Activated CD4-positive, CD25-positive, alpha-beta regulatory T cell treated with anti-CD3 and anti-CD28 coated beads, Interleukin-2, amount 50 U/mL, for 16 hours (primary cell): ENCODE results near the gene KIAA0232.
"Not testable (repeated sequence)": the region's sequence is repeated elsewhere in the genome, so short reads cannot be mapped to it uniquely, and the experiment has no call there.

ENCODE experiments used
- DNase-seq: peaks from one replicate; pipeline ENCODE4 v3.0.0-alpha.2; 2020; ENCODE audit warnings: low read depth, low spot score

KIAA0232 gene

DNA sequence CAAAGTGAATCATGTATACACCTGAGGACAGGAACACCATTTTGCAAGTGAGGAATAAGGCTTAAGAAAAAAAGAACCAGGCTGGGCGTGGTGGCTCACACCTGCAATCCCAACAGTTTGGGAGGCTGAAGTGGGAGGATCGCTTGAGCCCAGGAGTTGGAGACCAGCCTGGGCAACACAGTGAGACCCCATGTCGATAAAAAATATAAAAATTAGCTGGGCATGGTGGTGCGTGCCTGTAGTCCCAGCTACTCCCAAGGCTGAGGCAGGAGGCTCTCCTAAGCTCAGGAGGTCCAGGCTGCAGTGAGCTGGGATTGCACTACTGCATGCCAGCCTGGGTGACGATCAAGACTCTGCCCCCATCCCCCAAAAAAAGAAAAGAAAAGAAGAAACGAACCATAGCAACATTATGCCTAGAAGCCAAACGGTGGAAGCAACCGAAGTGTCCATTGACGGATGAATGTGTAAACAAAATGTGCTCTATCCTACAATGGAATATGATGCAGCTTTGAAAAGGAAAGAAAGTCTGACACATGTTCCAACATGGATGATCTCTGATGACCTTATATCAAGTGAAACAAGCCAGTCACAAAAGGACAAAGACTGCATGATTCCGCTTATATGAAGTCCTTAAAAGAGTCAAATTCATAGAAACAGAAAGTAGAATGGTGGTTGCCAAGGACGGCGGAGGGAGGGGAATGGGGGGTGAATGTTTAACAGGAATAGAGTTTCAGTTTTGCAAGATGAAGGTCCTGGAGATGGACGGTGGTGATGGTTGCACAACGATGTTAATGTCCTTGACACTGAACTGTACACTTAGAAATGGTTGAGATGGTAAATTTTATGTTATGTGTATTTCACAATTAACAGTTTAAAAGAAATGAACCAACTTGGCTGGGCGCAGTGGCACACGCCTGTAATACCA is 8.6 kb upstream of the KIAA0232 start:
- DNase-seq, result no peak

DNA sequence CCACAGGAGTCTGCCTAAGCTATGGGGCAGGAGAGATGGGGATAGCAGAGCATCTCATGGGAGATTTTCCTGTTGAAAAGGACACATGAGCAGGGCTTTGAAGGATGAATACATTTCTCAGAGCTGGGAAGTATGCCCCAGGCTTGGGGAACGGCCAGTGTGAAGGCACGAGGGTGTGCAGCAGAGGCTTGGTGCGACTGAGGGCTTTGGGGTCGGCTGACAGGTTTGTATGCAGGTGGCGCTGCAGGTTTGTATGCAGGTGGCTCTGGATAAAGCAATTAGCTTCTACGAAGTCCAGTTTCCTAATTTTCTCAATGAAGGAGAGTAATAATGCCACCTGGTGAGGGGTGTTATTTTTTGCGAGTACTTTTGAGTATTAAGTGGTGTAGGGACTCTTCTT is 6.8 kb upstream of the KIAA0232 start:
- DNase-seq, result no peak

DNA sequence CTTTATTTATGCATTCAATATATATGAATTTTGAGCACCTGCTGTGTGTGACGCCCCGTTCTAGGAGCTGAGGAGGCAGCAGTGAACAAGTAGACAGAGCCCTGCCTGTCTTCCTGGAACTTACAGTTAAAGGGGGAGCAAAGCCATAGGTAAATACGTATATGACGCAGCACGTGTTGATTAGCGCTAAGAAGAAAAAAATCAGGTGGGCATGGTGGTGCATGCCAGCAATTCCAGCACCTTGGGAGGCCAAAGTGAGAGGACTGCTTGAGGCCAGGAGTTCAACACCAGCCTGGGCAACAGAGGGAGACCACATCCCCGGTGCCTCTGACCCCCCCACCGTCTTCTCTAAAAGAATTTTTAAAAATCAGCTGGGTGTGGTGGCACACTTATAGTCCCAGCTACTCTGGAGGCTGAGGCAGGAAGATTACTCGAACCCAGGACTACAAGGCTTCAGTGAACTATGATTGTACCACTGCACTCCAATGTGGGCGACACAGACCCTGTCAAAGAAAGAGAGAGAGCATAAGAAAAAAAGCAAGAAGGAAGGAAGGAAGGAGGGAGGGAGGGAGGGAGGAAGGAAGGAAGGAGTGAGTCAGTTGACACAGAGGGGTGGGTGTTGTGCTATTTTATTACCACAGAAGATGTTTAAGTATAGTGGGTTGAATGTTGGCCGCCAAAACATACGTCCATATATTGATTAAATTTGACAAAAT is 5.4 kb upstream of the KIAA0232 start:
- no peak for DNase-seq

DNA sequence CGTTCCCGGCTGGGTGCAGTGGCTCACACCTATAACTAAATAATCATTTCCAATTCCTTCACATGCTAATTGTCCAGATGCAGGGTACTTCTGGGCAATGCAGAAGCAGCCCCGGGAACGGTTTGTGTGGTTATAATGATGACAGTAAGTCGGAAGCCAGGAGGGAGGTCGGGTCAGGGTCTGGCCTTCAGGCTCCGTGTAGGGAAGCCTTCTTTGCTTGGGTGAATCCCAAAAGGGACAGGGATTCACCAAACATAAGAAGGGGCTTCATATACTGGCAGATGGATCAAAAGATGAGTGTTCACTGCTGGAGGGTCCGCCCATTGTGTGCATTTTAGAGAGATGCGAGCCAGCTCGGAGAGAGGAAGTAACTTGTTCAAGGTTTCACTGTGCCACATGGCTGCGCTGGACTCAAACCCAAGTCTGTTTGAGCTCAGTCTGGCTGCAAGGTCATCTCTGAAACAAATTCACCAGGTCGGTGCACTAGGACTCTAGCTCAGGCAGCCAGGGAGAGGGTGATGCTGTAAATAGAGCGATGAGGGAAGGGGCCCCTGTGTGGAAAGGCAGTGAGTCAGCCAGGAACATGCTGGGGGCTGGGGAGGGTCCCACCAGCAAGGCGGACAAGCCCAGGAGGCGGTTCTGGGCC is 4.8 kb upstream of the KIAA0232 start:
- no peak for DNase-seq

DNA sequence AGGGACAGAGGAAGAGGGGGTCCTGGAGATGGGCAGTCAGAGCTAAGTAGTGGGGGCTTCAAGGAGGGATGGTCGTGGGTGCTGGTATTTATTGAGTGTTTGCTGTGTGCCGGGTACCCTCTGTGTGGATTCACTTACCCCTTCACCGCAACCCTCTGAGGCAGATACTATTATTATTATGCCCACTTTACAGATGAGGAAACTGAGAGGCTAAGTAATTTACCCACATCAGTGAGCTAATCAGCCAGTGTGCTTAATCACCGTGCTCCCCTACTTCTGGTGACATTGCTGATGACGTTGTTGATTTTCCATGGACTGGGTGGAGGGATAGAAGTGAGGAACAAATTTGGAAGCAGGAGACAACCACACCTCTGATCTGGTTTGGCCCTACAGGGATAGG is 4.1 kb upstream of the KIAA0232 start:
- no peak for DNase-seq

DNA sequence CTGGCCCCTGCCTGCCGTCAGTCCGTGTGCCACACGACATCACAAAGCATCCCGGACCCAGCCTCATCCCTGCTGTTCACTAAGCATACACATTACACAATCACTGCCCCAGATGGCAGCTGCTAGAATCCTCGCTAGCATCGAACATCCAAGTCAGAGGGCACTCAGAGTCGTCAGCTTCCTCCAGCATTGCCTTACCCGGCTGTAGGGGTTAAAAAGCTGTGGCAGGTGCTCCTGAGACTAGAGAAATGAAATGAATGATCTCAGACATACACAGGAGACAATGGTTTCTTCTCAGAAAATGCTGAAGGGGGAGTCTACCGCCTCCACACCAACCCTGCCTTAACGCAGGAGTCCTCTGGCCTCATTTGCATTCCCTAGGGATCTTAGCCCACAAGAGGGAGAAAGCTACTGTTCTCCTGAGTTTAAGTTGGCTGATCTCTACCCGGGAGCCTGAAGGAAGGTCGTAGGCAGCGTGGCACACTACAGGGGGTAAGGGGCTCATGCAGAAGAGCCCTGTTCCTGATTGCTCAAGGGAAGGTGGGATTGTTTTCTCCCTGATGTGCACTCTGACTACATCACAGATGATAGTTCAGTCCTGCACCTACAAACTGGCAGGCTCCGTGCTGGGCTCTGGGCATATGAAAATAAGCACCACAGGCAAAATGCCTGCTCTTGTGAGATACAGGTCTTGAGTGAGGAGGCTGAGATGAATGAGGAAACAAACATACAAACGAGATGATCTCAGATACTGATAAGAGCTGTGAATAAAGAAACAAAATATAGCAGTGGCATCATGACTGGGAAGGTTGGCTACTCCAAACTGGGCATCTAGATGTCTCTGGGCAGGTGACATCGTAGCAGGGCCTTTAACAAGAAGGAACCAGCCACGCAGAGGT is 2.6 kb upstream of the KIAA0232 start:
- DNase-seq, result no peak

GRCh38 chr4:6781113-6781512 is 1.4 kb upstream of the KIAA0232 start:
- no peak for DNase-seq

GRCh38 chr4:6781561-6781960 is 966 bp upstream of the KIAA0232 start:
- DNase-seq, result no peak

GRCh38 chr4:6782846-6783110 is 251 bp downstream of the KIAA0232 start:
- no peak for DNase-seq

DNA sequence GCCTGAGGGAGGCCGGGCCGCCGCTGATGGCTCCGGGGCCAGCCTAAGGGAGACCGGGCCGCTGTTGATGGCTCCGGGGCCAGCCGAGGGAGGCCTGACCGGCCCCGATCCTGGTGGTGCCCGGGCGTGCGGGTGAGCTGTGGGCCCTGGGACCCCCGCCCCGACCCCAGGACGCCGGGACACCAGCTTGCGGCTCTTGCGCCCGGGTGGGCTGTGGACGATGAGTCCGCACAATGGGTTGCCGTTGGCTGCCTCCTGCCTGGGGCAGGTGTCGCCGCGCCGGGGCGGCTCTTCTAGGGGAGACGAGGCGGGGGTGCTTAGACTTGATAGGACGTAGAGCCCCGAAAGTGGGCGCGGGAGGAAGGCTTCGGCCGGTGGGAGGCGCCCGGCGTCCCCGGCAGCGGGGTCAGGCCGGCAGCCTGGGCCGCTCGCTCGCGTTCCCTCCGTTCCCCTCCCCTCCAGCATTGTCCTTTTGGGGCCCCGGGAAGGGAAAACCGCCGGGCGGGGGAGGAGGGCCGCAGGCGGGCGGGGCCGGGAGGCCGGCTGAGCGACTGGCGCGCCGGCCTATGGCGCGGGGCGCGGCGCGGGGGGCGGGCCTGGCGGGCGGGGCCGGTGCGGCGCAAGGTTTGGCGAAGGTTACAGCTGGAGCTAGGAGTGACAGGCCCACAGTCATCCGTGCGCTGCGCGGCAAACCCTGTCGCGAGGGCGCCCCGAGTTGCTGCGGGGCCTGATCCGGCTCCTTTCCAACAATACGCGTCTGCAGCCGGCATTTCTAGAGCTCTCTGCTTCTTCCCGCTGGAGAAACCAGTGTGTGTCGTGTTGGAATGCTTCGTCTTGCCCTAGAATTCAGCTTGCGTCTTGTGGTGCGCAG is 819 bp downstream of the KIAA0232 start:
- DNase-seq, result peak; percentile 76

- DNase-seq, result no peak
Observed at GRCh38 chr4:6785572-6785925, 3.0 kb downstream of the KIAA0232 start.

DNA sequence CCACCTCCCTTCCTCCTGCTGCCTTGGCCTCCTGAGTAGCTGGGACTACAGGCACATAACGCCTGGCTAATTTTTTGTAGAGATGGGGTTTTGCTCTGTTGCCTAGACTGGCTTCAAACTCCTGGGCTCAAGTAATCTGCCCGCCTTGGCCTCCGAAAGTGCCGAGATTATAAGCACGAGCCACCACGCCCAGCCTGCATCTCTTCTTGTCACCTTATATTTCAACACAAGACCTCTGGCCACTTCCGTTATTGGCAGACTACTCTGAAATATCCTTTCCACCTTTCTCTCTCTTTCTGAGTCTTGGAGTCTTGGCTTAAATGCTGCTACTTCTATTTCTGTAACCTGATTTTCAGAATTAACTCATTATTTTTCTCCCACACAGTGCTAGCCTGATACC is 5.6 kb downstream of the KIAA0232 start:
- no peak for DNase-seq

GRCh38 chr4:6791245-6791644 is 8.7 kb downstream of the KIAA0232 start:
- DNase-seq, result not testable (repeated sequence)

- DNase-seq, result not testable (repeated sequence)
Observed at GRCh38 chr4:6791796-6792195, 9.3 kb downstream of the KIAA0232 start.

DNA sequence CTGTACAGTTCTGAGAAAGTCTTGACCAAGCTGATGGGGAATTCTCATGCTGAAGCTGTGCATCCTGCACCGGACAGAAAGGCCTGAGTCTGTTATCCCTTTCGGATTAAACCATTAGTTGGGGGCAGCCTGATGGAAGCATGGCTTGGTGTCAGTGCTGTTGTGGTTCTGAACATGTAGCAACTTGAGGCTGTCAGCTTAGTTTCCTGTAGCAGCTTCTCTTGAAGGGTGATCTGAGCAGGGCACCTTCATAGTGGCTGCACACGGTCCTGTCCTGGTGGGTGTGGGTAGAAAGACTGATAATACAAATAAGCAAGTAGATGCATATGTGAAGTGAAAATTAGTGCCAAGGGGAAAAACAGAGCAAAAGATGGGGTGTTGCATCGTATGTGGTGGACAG is 11.7 kb downstream of the KIAA0232 start:
- DNase-seq, result no peak

GRCh38 chr4:6795821-6796220 is 13.3 kb downstream of the KIAA0232 start:
- DNase-seq, result no peak

DNA sequence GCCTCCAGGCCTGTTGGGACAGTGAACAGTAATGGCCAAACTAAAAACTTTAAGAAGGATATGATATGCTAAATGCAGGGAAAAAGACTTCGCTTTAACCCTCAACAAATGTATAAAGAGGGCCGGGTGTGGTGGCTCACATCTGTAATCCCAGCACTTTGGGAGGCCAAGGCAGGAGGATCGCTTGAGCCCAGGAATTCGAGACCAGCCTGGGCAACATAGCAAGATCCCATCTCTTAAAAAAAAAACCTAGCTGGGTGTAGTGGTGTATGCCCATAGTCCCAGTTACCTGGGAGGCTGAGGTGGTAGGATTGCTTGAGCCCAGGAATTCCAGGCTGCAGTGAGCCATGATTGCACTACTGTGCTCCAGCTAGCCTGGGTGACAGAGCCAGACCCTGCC is 14.8 kb downstream of the KIAA0232 start:
- DNase-seq, result not testable (repeated sequence)

DNA sequence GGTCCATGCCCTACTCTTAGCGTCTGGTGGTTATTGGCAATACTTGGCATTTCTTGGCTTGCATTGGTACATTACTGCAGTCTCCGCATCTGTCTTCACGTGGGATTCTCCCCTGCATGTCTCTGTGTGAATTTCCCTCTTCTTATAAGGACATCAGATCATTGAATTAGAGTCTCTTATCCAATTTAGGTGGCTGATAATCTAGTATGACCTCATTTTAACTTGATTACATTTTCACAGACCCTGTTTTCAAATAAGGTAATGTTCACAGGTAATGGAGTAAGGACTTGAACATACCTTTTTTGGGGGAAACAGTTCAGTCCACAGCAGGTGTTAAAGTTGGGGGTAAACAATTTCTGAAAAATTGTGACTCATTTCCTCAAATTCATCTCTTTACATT is 16.6 kb downstream of the KIAA0232 start:
- DNase-seq, result no peak

DNA sequence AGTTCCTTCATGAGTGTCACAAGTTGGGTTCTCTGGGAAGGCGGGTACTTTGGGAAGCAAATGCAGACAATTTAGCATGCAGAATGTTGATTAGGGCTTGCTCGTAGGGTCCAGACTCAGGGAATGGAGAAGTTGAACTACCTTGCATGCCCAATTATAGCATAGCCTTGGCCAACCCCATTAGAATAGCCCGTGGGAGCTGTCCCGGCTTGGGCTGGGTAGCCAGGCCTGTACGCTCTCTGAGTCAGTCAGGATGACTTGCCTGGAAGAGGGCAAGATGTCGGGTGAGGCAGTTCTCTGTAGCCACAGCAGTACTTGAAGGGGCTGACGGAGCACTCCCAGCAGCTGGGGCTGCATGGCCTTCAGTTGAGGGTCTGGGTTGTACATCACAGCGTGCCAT is 19.5 kb downstream of the KIAA0232 start:
- no peak for DNase-seq

GRCh38 chr4:6802626-6803025 is 20.1 kb downstream of the KIAA0232 start:
- no peak for DNase-seq

- no peak for DNase-seq
Observed at GRCh38 chr4:6803246-6803645, 20.7 kb downstream of the KIAA0232 start.
